HepG2 (cell line): ENCODE results near the gene CDK5RAP1. TPM values are rescaled to one million over a fixed set of nuclear protein-coding genes. Genes with fewer than 3 reads are reported as not detected.

Source experiments
- AGO2 ChIP-seq: fragments of 200-400 bp; formaldehyde crosslinking; optimal IDR thresholded peaks from 2 replicates; pipeline ENCODE3; 2017; ENCODE audit warnings: mild to moderate bottlenecking, low read depth, low read length, moderate library complexity
- ASH2L ChIP-seq: fragments of 300-600, 200-600 bp; sonication (generic); IDR thresholded peaks from 2 replicates; pipeline ENCODE4 v1.7.0; 2017; ENCODE audit warnings: low read depth, mild to moderate bottlenecking, moderate library complexity, mixed read lengths, low read length; ENCODE audit not compliant: insufficient read length
- CERS6 ChIP-seq: sonication (generic); formaldehyde crosslinking; IDR thresholded peaks from 2 replicates; pipeline ENCODE4 v1.5.0; 2020; ENCODE audit warnings: missing genetic modification reagents
- IRX3 ChIP-seq: sonication (generic); formaldehyde crosslinking; IDR thresholded peaks from 2 replicates; pipeline ENCODE4 v1.8.1; 2023; ENCODE audit warnings: mild to moderate bottlenecking, low read depth, missing genetic modification reagents, borderline replicate concordance
- KLF13 ChIP-seq: sonication (generic); formaldehyde crosslinking; IDR thresholded peaks from 2 replicates; pipeline ENCODE4 v1.4.0; 2020; ENCODE audit warnings: mild to moderate bottlenecking, missing genetic modification reagents
- MAFG ChIP-seq: sonication (generic); formaldehyde crosslinking; IDR thresholded peaks from 2 replicates; pipeline ENCODE4 v1.5.1; 2020; ENCODE audit warnings: mild to moderate bottlenecking, missing genetic modification reagents
- MNT ChIP-seq: fragments of 450-650 bp; IDR thresholded peaks from 2 replicates; pipeline ENCODE4 v1.6.1; 2016
- MYC ChIP-seq: sonication (generic); formaldehyde crosslinking; IDR thresholded peaks from 2 replicates; pipeline ENCODE4 v1.9.0; 2021; ENCODE audit warnings: missing genetic modification reagents, borderline replicate concordance
- MYPOP ChIP-seq: sonication (generic); formaldehyde crosslinking; IDR thresholded peaks from 2 replicates; pipeline ENCODE4 v1.8.1; 2023; ENCODE audit warnings: mild to moderate bottlenecking, moderate library complexity, missing genetic modification reagents
- TIGD3 ChIP-seq: sonication (generic); formaldehyde crosslinking; IDR thresholded peaks from 2 replicates; pipeline ENCODE4 v1.5.1; 2020; ENCODE audit warnings: mild to moderate bottlenecking, missing genetic modification reagents, borderline replicate concordance
- TMF1 ChIP-seq: sonication (generic); formaldehyde crosslinking; IDR thresholded peaks from 2 replicates; pipeline ENCODE4 v1.8.1; 2022; ENCODE audit warnings: low read depth, missing genetic modification reagents
- U2AF1 ChIP-seq: fragments of 200-400 bp; formaldehyde crosslinking; optimal IDR thresholded peaks from 2 replicates; pipeline ENCODE3; 2017; ENCODE audit warnings: mild to moderate bottlenecking, low read depth, low read length
- ZBTB4 ChIP-seq: sonication (generic); formaldehyde crosslinking; IDR thresholded peaks from 2 replicates; pipeline ENCODE4 v1.4.0; 2020; ENCODE audit warnings: missing genetic modification reagents, mild to moderate bottlenecking, borderline replicate concordance
- ZKSCAN8 ChIP-seq: IDR thresholded peaks from 2 replicates; pipeline ENCODE4 v1.6.1; 2016; ENCODE audit warnings: borderline replicate concordance, missing genetic modification reagents, missing compliant biosample characterization
- ZMAT3 ChIP-seq: sonication (generic); formaldehyde crosslinking; conservative IDR thresholded peaks from 2 replicates; pipeline ENCODE4 v1.7.0; 2021; ENCODE audit warnings: missing genetic modification reagents
- ZMYM4 ChIP-seq: sonication (generic); formaldehyde crosslinking; IDR thresholded peaks from 2 replicates; pipeline ENCODE4 v1.8.1; 2023; ENCODE audit warnings: mild to moderate bottlenecking, missing genetic modification reagents
- ZNF562 ChIP-seq: sonication (generic); formaldehyde crosslinking; IDR thresholded peaks from 2 replicates; pipeline ENCODE4 v1.8.0; 2022; ENCODE audit warnings: missing genetic modification reagents, borderline replicate concordance
- ZNF720 ChIP-seq: sonication (generic); formaldehyde crosslinking; IDR thresholded peaks from 2 replicates; pipeline ENCODE4 v1.4.0; 2020; ENCODE audit warnings: missing genetic modification reagents
- ZNF782 ChIP-seq: sonication (generic); formaldehyde crosslinking; IDR thresholded peaks from 2 replicates; pipeline ENCODE4 v1.4.0; 2020; ENCODE audit warnings: missing genetic modification reagents, mild to moderate bottlenecking, borderline replicate concordance
- polyA plus RNA-seq, 8 experiments: library from polyadenylated mRNA; depleted of rRNA in 3 of 8; stranded (reverse) in 7 of 8; unstranded in 1 of 8; fragments of >200 nt; fragmentation: Illumina TruSeq in 4 of 8; extraction: Trizol in 4 of 8; gene quantifications; 2 replicates each; pipeline versions ENCODE4 v1.2.1 to v1.2.3, GENCODE V29; 2011 to 2016; ENCODE audit warnings: low read depth in 4 of 8, missing spikeins in 1 of 8, mixed read lengths in 1 of 8; ENCODE audit not compliant: insufficient read depth in 1 of 8
- total RNA-seq, 5 experiments: library from RNA; depleted of rRNA; stranded (reverse); fragments of >200 nt; fragmentation: Illumina TruSeq; extraction: Trizol; gene quantifications; 2 replicates each; pipeline ENCODE4 v1.2.3, GENCODE V29; 2016; ENCODE audit warnings: low read depth in 1 of 5

The CDK5RAP1 gene
- total and polyA plus RNA-seq, 2 of the 13 experiments (the other 11 are each of a cell fraction or from before 2014, with no cell fraction given), result 53.6 to 98.2 TPM

- TF ChIP-seq KLF13 (CRISPR knock-in tag), result no peak
- TF ChIP-seq MNT, result peak; percentile 89
- TF ChIP-seq ZKSCAN8, result peak; percentile 97
- TF ChIP-seq MAFG, result no peak
- TF ChIP-seq IRX3 (CRISPR knock-in tag), result peak; percentile 81; the same call in 1 of the 2 replicates
- TF ChIP-seq U2AF1, result no peak
- TF ChIP-seq ZBTB4 (CRISPR knock-in tag), result peak; percentile 84; the same call in 1 of the 2 replicates
- TF ChIP-seq CERS6, result no peak
- peak; percentile 73 for TF ChIP-seq ASH2L
- no peak for TF ChIP-seq ZNF782 (CRISPR knock-in tag)
- TF ChIP-seq ZMAT3, result peak; percentile 78
- no peak for TF ChIP-seq ZNF562 (CRISPR knock-in tag)
- peak; percentile 65; the same call in 1 of the 2 replicates for TF ChIP-seq TIGD3
- peak; percentile 87; the same call in 1 of the 2 replicates for TF ChIP-seq MYPOP (CRISPR knock-in tag)
- TF ChIP-seq ZMYM4 (CRISPR knock-in tag), result peak; percentile 76
- TF ChIP-seq TMF1 (CRISPR knock-in tag), result 0 out of 2 replicates have a peak, but pooled peaks have one; percentile 64
- TF ChIP-seq ZNF720, result no peak
- TF ChIP-seq MYC (CRISPR knock-in tag), result peak; percentile 88
- TF ChIP-seq AGO2, result no peak
Observed at GRCh38 chr20:33373735-33374605, 27.3 kb downstream of the CDK5RAP1 start (continued).
